SU-DHL-6 (cell line): ENCODE data around the gene HMCES.

Source experiments
- H2AFZ ChIP-seq: fragments of 200-600 bp; sonication (generic); 2 replicates; pipeline ENCODE4 v1.6.1; 2014; ENCODE audit warnings: low read depth, mild to moderate bottlenecking, moderate library complexity, mixed read lengths, antibody characterized with exemption, low read length; ENCODE audit not compliant: severe bottlenecking
- H3F3A ChIP-seq: fragments of 200-600 bp; shearing (Covaris generic); 2 replicates; pipeline ENCODE4 v1.6.0; 2016; ENCODE audit warnings: antibody characterized with exemption, mild to moderate bottlenecking; ENCODE audit not compliant: insufficient read depth
- H3K27ac ChIP-seq: fragments of 200-600 bp; sonication (generic); 2 replicates; pipeline ENCODE4 v1.5.1; 2016; ENCODE audit warnings: low read depth, mild to moderate bottlenecking, low read length, moderate library complexity, mixed read lengths
- H3K27me3 ChIP-seq: fragments of 200-600 bp; sonication (generic), shearing (Covaris generic); 2 replicates; pipeline ENCODE4 v1.6.0; 2014; ENCODE audit warnings: mild to moderate bottlenecking, low read length
- H3K36me3 ChIP-seq: fragments of 200-600 bp; sonication (generic); 2 replicates; pipeline ENCODE4 v1.6.1; 2014; ENCODE audit warnings: mild to moderate bottlenecking, low read length, mixed read lengths
- H3K4me2 ChIP-seq: fragments of 300-600, 200-600 bp; shearing (Covaris generic), sonication (generic); 2 replicates; pipeline ENCODE4 v1.6.0; 2014; ENCODE audit warnings: low read length, low read depth, mild to moderate bottlenecking; ENCODE audit not compliant: poor library complexity, severe bottlenecking
- H3K4me3 ChIP-seq: fragments of 200-600 bp; sonication (generic); 2 replicates; pipeline ENCODE4 v1.5.1; 2014; ENCODE audit warnings: antibody characterized with exemption, low read length, mild to moderate bottlenecking, mixed read lengths; ENCODE audit not compliant: insufficient read depth, poor library complexity, severe bottlenecking
- H3K79me2 ChIP-seq: fragments of 200-600 bp; sonication (generic); 2 replicates; pipeline ENCODE4 v1.6.1; 2014; ENCODE audit warnings: mild to moderate bottlenecking, low read length, moderate library complexity; ENCODE audit not compliant: insufficient read depth
- H3K9ac ChIP-seq: fragments of 200-600 bp; sonication (generic); 2 replicates; pipeline ENCODE4 v1.7.0; 2014; ENCODE audit warnings: mild to moderate bottlenecking, low read length
- H3K9me2 ChIP-seq: fragments of 200-600 bp; sonication (generic); replicated peaks from 2 replicates; pipeline ENCODE4 v1.6.1; 2014; ENCODE audit warnings: low read length; ENCODE audit not compliant: insufficient read depth
- H3K9me3 ChIP-seq: fragments of 200-600 bp; sonication (generic); 2 replicates; pipeline ENCODE4 v1.6.1; 2014; ENCODE audit warnings: low read length, mixed read lengths; ENCODE audit not compliant: insufficient read depth
- H4K20me1 ChIP-seq: fragments of 200-600 bp; sonication (generic); 2 replicates; pipeline ENCODE4 v1.6.1; 2014; ENCODE audit warnings: low read depth, mild to moderate bottlenecking, antibody characterized with exemption, low read length, moderate library complexity, mixed read lengths
- EZH2phosphoT487 ChIP-seq: fragments of 200-600 bp; sonication (generic), shearing (Covaris generic); conservative IDR thresholded peaks from 2 replicates; pipeline ENCODE4 v1.6.1; 2018; ENCODE audit warnings: mild to moderate bottlenecking, antibody characterized with exemption, low read length, moderate library complexity, mixed read lengths
- TF ChIP-seq, protein P1 (sequence below): fragments of 200-600 bp; sonication (generic); IDR thresholded peaks from one replicate; pipeline ENCODE4 v1.5.1; 2017; ENCODE audit warnings: antibody characterized with exemption, mild to moderate bottlenecking, low read length, moderate library complexity; ENCODE audit not compliant: insufficient read depth, poor library complexity, severe bottlenecking

HMCES gene

DNA sequence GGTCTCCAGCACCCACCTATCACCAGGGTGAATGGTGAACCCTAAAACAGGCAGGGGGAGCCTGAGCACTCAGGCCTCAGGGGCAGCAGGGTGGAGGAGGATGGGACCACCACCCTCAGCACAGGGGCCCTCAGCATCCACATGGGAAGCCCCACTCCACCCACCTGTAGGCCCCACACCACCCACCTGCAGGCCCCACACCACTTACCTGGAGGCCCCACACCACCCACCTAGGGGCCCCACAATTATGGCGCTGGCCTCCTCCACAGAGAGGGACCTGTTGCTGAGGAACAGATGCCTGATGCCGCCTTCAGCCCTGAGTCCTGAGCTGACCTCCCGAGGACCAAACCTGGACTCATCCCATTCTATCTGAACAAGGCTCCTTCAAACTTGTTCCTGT is 46.7 kb downstream of the HMCES start:
- Histone ChIP-seq H3K27me3 (no peaks in the 10 kb centered on the region), H3K9me3 (no peaks in the 10 kb centered on the region), H3K79me2 (no peaks in the 10 kb centered on the region), H3K36me3 (no peaks in the 10 kb centered on the region), H3K4me2 (no peak overlapping the region), H4K20me1 (no peaks in the 10 kb centered on the region), H3K9me2 (no peaks in the 10 kb centered on the region), H3K4me3 (no peak overlapping the region), H3F3A (no peaks in the 10 kb centered on the region), H3K9ac (no peak overlapping the region), H3K27ac (no peak overlapping the region), H2AFZ (no peak overlapping the region)
- TF ChIP-seq EZH2phosphoT487: no peak
- TF ChIP-seq, protein P1, sequence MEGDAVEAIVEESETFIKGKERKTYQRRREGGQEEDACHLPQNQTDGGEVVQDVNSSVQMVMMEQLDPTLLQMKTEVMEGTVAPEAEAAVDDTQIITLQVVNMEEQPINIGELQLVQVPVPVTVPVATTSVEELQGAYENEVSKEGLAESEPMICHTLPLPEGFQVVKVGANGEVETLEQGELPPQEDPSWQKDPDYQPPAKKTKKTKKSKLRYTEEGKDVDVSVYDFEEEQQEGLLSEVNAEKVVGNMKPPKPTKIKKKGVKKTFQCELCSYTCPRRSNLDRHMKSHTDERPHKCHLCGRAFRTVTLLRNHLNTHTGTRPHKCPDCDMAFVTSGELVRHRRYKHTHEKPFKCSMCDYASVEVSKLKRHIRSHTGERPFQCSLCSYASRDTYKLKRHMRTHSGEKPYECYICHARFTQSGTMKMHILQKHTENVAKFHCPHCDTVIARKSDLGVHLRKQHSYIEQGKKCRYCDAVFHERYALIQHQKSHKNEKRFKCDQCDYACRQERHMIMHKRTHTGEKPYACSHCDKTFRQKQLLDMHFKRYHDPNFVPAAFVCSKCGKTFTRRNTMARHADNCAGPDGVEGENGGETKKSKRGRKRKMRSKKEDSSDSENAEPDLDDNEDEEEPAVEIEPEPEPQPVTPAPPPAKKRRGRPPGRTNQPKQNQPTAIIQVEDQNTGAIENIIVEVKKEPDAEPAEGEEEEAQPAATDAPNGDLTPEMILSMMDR: no peak

DNA sequence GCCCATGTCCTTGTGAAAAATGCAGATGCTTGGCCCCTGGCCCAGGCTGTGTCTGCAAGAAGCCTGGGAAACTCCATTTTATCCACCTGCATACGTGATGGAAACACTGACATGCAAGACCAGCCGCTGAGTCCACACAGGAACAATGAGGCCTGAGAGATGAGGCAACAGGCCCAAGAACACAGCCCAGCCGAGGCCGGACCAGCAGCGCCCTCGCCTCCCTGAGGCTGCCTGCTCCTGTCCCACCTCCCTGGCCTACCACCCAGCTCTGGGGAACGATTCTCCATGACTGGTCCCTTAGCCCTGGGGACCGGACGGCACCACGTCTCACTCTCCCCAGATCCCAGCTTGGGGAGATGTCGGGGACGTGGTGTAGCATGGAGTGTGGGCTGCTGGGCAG is 47.5 kb downstream of the HMCES start:
- Histone ChIP-seq H3K9me2 (no peaks in the 10 kb centered on the region), H3K27ac (no peak overlapping the region)

DNA sequence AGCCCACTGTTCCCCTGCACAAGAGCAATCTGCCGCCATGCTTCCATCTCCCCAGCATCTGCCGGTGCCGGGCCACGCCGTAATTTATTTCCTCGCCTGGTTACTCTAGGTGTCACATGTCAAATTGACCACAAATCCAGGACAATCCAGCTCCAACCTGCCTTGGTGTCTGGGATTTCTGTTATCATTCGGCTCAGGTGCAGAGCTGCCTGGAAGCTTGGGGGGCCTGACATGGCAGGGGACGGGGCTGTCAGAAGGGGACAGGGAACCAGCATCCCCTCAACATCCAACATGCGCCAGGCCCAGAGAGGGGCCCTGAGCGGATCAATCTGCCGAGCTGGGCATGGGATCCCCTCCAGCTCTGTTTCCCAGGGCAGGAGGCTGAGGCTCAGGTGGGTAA is 47.9 kb downstream of the HMCES start:
- TF ChIP-seq EZH2phosphoT487: no peak
- TF ChIP-seq, protein P1: no peak
- H3K9me3 ChIP-seq: no peaks in the 10 kb centered on the region
- no peaks in the 10 kb centered on the region for H3K27me3 ChIP-seq
- H3K9me2 ChIP-seq: no peaks in the 10 kb centered on the region
- no peak overlapping the region for H3K9ac ChIP-seq
- H2AFZ ChIP-seq: no peak overlapping the region
- H3K4me3 ChIP-seq: no peak overlapping the region
- H3K27ac ChIP-seq: no peak overlapping the region
- H3F3A ChIP-seq: no peaks in the 10 kb centered on the region
- H3K36me3 ChIP-seq: no peaks in the 10 kb centered on the region
- H3K4me2 ChIP-seq: no peak overlapping the region
- no peaks in the 10 kb centered on the region for H3K79me2 ChIP-seq
- no peaks in the 10 kb centered on the region for H4K20me1 ChIP-seq

More for the DNA sequence above, 47.5 kb downstream of the HMCES start:
- H2AFZ ChIP-seq: no peak overlapping the region
- no peaks in the 10 kb centered on the region for H4K20me1 ChIP-seq
- no peaks in the 10 kb centered on the region for H3K36me3 ChIP-seq
- H3F3A ChIP-seq: no peaks in the 10 kb centered on the region
- H3K9me3 ChIP-seq: no peaks in the 10 kb centered on the region
- no peaks in the 10 kb centered on the region for H3K79me2 ChIP-seq
- TF ChIP-seq EZH2phosphoT487: no peak
- TF ChIP-seq, protein P1: no peak
- H3K9ac ChIP-seq: no peak overlapping the region
- no peaks in the 10 kb centered on the region for H3K27me3 ChIP-seq
- no peak overlapping the region for H3K4me2 ChIP-seq
- no peak overlapping the region for H3K4me3 ChIP-seq
